Measurements from ENCODE around the gene SYNE1.
"Not testable (repeated sequence)": the region's sequence is repeated elsewhere in the genome, so short reads cannot be mapped to it uniquely, and the experiment has no call there.

DNA sequence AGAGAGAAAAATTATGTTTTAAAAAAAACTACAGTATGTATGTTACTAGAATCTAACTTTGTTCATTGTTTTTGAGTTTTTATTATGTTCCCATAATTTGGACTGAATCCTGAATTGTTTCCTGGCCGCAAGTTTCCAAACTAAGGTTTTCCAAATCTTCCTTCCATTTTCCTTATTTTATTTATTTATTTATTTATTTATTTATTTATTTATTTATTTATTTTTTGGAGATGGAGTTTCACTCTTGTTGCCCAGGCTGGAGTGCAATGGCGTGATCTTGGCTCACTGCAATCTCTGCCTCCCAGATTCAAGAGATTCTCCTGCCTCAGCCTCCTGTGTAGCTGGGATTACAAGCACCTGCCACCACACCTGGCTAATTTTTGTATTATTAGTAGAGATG is 215.7 kb downstream of the SYNE1 start:
- TF ChIP-seq, protein P1, sequence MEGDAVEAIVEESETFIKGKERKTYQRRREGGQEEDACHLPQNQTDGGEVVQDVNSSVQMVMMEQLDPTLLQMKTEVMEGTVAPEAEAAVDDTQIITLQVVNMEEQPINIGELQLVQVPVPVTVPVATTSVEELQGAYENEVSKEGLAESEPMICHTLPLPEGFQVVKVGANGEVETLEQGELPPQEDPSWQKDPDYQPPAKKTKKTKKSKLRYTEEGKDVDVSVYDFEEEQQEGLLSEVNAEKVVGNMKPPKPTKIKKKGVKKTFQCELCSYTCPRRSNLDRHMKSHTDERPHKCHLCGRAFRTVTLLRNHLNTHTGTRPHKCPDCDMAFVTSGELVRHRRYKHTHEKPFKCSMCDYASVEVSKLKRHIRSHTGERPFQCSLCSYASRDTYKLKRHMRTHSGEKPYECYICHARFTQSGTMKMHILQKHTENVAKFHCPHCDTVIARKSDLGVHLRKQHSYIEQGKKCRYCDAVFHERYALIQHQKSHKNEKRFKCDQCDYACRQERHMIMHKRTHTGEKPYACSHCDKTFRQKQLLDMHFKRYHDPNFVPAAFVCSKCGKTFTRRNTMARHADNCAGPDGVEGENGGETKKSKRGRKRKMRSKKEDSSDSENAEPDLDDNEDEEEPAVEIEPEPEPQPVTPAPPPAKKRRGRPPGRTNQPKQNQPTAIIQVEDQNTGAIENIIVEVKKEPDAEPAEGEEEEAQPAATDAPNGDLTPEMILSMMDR (conservative IDR thresholded peaks at IDR 0.05; ENCODE audit: low read length) = not testable (repeated sequence)
- TF ChIP-seq EZH2phosphoT487 (IDR thresholded peaks at IDR 0.05; ENCODE audit: borderline replicate concordance, low read depth, low read length) = not testable (repeated sequence)

All from OCI-LY7 (cell line).